Measurements from ENCODE around the gene C1RL.
A peak's percentile ranks its signal among the peaks of the same experiment; 100 is the strongest.
"Not testable (repeated sequence)": the region's sequence is repeated elsewhere in the genome, so short reads cannot be mapped to it uniquely, and the experiment has no call there.

Gene C1RL

DNA sequence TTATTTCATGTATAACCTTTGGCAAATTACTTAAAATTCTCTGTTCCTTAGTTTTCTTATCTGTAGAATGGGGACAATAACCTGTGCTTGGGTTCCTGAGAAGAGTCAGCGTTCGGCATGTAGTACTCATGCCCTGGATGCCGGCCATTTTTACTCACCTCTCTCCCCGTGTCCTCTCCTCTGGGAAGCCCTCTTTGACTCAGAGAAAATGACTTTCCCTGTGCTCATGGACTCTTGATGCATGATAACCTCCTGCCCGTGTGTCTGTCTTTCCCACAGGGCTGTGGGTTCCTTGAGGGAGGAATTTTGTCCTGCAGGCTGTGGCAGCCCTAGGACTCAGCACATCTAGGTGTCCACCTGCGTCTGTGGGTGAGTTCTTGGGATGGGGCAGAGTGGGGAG is 5.8 kb upstream of the C1RL start:
- DNase-seq (ENCODE audit: low read depth): no peak

DNA sequence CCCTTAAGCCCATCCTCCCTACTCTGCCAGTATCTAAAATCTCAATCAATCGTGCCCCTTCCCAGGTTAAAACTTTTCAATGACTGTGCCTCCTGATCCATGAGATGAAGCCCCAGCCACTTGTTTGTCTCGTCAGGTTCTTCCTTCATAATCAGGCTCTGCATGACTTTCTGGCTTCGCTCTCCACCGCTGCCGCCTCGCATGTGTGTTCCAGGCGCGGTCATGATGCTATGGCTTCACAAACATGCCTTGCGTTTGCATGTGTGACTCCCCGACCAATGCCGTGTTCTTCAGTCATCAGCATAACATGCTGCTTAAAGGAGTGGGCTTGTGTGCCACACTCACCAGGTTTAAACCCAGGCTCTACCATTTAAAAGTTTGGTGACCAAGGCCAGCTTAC is 5.0 kb upstream of the C1RL start:
- no peak for DNase-seq (ENCODE audit: low read depth)

DNA sequence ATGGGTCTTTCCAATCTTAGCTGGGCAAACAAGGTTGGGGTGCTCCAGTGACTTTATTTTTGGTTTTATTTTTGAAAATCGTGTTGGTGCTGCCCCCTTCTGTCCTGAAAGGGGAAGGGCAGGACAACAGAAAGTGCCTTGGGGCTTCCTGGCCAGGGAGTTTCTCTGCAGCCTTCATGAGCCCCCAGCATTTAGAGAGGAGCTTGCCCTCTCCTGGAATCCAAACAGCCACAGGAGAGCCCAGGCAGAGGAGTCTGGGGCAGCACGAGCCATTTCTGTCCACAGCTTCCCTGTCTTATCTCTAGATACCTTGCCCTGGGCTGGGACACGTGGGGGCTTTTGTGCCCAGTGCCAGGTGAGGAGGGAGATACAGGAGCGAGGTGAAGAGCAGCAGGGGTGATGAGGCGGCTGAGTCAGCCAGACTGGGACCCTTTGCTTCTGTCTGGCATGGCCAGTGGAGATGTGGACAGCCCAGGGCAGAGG is 4.4 kb upstream of the C1RL start:
- no peak for DNase-seq (ENCODE audit: low read depth)

DNA sequence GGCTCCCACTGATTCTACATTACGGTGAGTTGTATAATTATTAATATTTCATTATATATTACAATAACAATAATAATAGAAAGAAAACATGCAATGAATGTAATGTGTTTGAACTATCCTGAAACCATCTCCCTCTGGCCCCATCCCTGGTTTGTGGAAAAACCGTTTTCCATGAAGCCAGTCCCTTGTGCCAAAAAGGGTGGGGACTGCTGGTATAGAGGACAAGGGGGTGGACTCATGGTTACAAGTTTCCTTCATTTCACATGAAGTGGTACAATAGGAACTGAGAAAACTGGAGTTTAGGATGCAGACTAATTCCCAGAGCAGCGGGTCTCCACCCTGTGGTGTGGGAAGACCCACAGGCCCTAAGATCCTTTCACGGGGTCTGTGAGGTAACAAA is 3.0 kb upstream of the C1RL start:
- no peak for DNase-seq (ENCODE audit: low read depth)

DNA sequence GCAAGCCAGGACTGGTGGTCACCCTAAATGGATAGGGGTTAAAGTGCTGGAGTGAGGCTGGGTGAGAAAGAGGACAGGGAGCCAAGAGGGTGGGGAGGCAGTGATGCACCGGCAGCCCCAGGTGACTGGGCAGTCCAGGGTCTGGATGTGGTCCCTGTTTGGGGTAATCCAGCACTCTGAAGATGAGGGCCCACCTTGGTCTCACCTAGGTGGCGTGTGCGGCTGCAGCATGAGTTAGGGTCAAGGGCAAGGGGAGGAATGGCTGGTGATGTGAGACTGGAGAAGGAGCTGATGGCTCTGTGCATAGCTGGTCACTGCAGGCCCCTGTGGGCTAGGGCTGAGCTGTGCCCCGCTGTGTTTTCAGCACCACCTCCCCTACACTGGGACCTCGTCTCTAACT is 1.6 kb upstream of the C1RL start:
- no peak for DNase-seq (ENCODE audit: low read depth)

DNA sequence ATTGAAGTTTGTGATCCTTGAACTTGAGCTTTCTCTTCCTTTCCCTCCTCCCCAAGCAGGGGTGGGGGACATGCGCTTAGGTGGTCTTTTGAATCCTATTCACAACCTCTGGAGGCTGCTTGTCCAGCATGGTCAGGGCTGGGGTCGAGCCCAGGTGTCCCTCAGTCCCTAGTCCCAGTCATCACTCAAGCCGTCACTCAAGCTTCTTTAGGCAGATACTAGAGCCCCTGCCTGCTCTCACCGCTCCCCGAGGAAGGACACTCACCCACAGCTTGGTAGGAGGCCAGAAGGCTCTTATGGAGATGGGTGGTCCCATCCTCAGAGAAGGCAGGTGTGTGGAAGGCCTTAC is 532 bp upstream of the C1RL start:
- no peak for DNase-seq (ENCODE audit: low read depth)

DNA sequence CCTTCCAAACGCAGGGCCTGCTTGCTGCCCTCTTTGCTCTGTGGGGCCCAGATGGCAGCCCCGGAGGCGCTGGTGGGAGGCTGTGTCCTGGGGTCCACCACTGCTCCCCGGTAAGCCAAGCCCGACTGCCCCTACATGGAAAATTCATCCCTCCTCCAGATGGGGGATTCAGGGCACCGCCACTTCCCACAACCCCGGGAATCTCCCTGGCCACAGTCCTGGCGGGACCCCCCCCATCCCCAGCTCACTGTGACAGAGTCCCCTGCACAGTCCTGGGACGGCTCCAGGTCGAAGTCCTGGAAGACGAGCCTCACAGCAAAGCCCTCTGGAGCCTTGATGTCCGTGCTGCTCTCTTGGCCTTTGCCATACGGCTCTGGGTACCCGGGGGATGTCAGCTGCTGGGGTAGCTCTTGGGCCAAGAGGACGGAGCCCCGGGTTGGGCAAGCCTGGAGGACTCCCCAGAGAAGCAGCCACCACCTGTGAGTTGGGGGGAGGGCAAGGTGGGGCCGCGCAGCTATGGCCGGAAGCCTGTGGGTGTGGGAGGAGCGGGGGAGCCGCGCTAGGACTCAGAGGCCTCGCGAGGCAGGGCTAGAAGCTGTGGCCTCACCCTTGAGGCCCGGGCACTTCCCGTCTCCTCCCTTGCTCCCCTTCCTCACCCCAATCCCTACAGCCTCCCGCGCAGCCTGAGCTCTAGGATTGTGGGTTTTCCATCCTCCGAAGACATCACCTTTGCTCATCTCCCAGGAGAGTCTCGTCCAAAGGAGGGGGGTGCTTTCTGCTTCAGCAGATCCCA is 815 bp downstream of the C1RL start:
- DNase-seq (ENCODE audit: low read depth): peak; percentile 52

DNA sequence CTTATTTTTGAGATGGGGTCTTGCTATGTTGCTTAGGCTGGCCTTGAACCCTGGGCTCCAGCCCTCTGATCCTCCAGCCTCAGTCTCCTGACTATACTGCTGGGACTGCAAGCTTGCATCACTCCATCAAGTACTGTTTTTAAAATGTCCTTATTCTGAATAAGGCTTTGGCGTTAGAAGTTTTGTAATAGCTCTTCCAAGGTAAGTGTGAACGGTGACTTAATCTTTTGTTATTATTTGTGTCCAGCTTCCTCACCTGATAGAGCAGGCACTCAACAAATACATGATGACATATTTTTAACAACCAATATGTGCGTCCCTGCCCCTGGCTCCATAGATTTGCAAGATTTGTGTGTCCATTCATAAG is 1.4 kb downstream of the C1RL start:
- DNase-seq (ENCODE audit: low read depth): no peak

DNA sequence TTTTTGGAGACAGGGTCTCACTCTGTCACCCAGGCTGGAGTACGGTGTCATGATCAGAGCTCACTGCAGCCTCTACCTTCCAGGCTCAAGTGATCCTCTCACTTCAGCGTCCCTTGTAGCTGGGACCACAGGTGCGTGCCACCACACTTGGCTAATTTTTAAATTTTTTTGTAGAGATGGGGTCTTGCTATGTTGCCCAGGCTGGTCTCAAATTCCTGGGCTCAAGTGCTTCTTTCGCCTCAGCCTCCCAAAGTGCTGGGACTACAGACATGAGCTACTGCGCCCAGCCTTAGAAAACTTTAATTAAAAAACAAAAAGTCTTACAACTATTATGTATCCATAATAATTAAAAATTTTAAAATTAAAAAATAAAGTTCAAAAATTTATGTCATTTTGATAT is 1.8 kb downstream of the C1RL start:
- DNase-seq (ENCODE audit: low read depth): not testable (repeated sequence)

DNA sequence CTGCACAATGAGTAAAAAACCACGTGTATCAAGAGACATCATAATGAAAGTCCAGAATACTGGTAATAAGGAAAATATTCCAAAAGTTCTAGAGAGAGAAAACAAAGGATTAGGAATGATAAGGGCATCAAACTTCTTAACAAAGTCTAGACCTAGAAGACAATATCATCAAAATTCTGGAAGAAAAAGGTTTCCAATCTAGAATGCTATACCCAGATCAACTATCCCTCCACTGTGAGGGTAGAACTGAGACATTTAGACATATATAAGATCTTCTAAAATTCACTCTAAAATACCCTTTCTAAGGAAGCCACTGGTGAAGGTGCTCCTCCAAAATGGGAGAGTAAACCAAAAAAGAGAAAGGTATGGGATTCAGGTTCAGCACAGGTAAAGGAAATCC is 2.9 kb downstream of the C1RL start:
- DNase-seq (ENCODE audit: low read depth): no peak

DNA sequence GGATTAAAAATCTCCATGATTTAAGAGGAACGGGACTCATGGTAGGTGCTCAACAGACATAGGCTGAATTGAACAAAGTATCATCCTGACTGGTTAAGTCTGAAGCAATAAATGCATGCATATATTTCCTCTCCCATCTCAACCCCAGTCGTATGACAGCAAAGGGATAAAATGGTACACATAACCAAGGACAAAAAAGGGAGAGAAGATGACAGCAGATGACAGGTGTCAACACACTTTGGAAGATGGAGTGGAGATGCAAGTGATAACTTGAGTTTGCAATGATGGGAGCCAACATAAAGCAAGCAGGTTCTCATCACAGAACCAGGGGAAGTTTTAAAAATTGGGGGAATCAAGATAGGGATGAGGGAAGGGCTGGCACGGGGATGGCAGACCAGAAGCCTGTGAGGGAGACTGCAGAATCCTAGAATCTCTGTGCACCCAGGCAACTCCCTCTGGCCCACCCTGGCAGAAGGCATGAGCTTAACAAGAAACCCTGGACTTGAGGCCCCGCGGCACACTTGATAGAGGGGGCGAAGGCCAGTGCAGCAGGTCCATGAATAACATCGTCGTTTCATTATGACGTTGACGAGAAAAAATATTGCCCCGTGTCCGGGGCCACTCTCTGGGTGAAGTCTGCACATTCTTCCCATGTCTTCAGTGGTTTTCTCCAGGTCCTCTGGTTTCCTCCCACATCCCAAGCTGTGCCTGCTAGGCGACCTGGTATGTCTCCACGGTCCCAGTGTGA is 5.0 kb downstream of the C1RL start:
- DNase-seq (ENCODE audit: low read depth): no peak

DNA sequence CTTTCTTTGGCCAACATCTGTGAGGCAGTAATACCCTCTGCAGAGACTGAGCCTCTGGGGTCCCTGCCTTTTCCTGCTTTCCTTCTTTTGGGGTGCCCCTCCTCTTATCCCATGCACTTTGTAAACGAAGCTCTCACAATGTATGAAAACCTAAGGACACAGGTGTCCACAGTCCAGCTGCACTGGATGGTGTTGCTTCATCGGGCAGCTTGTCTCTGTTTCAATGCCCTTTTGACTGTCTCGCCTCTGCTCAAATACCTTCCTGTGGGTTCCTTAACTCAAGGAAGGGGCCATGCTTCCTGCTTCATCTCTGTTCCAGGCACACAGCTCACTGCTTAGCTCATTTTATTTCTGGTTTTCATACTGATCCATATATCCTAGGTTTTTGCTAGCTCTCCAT is 6.4 kb downstream of the C1RL start:
- DNase-seq (ENCODE audit: low read depth): no peak

DNA sequence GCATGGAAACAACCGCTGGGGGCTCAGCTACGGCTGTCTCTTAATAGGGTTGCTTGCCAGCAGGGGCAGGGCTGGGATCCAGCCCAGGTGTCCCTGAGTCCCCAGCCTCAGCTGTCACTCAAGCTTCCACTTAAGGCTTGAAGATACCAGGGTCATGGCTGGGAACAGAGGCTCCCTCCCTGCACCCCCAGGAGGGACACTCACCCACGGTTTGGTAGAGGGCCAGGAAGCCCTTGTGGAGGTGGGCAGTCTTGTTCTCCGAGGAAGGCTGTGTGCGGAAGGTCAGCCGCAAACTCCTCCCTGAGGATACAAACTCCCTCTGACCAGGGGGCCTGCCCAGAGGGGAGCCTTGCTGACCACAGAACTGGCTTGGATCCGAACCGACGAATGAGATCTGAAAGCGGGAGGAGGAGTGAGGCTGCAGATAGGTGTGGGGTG is 7.3 kb downstream of the C1RL start:
- no peak for DNase-seq (ENCODE audit: low read depth)

DNA sequence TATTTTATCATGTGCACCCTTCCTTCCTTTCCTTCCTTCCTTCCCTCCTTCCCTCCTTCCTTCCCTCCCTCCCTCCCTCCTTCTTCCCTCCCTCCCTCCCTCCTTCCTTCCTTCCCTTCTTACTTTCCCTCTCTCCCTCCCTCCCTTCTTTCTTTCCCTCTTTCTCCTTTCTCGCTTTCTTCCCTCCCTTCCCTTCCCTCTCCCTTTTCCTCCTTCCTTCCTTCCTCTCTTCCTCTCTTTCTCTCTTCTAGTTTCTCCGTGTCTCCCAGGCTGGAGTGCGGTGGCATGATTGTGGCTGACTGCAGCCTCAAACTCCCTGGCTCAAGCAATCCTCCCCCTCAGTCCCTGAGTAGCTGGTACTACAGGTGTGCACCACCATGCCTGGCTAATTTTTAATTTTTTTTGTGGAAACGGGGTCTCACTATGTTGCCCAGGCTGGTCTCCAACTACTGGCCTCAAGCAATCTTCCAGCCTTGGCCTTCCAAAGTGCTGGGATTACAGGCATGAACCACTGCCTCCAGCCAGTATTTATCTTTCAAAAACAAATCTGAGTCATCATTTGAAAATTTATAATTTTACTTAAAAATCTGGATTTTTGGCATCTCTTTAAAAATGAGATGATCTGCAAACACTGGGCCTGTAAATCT is 7.8 kb downstream of the C1RL start:
- no peak for DNase-seq (ENCODE audit: low read depth)

DNA sequence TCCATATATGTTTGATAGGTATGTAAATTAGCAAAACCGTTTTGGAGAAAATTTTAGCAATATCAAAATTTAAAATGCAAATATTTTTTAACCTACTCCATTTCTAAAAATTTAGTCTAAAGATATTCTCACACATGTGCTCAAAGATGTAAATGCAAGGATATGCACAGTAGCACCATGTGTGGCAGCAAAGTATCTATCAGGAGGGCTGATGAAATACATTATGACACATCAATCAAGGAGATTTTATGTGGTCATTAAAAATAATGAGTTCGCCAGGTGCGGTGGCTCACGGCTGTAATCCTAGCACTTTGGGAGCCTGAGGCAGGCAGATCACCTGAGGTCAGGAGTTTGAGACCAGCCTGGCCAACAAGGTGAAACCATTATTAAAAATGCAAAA is 8.8 kb downstream of the C1RL start:
- DNase-seq (ENCODE audit: low read depth): no peak

DNA sequence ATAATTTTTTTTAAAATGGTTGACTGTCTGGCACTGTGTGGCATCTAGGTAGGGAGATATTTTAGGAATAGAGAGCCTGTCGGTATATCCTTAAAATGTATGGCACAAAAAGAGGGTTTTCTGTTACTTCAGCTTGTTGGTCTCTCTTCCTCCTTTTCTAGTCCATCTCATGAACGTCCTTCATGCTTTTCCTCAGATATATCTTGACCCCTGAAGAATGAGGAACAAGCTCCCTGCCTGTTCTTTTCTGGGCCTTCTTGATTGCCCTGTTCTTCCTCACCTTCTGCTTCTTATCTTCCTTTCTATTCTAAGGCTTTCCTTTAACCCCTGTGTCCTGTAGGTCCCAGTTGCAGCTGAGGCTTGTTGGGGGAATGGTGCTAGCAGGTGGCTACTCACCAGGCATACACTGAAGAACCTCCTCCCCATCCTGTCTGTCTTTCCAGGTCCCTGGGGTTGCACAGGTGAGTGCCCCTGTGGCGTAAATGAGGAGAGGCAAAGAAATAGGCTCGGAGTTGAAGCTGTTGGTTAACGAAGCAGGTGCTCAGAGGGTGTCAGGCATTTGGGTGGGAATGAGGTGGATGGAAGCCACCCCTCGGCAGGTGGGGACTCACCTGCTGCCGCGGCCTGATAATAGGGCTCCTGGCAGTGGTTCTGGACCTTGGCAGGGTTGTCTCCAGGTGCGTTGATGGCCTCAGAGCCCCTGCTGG is 9.6 kb downstream of the C1RL start:
- no peak for DNase-seq (ENCODE audit: low read depth)

DNA sequence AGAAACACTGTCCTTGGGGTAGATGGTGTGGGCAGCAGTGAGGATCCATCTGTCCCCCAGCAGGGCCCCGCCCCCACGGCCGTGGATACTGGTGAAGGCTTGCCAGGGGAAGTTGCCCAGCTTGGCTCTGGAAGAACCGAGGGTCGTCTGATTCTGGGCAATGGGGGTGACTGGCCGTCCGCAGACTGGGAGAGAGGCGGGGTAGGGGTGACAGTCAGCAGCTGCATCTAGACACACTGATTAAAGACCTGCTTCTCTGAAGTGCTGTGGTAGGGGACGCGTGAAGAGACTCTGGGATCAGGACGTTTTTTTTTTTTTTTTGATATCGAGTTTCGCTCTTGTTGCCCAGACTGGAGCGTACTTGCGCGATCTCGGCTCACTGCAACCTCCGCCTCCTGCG is 12.0 kb downstream of the C1RL start:
- no peak for DNase-seq (ENCODE audit: low read depth)

DNA sequence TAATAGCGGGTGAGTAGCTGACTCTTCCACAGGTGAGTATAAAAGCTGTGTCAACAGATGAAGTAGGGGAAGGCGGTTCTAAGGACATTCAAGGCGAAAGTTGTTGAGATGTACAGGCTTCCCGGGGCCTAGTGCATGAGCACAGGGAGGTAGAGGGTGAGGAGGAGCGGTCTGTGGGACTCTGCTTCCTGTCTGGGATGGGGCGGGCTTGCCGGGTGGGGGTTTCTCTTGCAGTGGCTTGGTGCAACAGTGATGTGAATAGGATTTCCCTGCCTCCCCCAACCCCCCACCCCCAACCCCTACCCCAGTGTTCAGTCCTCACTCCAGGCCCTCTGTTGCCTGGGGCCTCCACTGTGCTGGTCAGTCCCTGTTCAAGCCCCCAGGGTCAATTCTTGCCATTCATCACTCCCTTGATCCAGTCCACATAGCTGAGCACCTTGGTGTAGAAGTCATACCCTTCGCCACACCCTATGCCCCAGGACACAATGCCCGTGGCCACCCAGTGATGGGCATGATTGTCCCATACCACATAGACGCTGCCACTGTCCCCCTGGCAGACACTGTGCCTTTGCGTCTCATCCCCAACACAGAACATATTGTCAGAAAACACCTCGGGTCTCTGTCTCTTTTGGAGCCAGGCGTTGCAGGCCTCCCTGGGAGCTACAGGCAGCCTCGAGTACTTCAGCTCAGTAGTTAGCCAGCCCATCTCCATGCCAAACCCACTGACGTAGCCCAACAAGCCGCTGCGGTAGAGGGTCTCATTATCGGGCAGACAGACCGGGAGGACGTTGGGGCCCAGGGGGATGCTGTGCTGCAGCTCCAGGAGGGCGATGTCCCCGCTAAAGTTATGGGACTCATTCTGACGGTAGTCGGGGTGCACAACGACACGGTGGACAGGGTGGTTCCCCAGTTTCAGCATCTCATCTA is 12.7 kb downstream of the C1RL start:
- DNase-seq (ENCODE audit: low read depth): no peak

DNA sequence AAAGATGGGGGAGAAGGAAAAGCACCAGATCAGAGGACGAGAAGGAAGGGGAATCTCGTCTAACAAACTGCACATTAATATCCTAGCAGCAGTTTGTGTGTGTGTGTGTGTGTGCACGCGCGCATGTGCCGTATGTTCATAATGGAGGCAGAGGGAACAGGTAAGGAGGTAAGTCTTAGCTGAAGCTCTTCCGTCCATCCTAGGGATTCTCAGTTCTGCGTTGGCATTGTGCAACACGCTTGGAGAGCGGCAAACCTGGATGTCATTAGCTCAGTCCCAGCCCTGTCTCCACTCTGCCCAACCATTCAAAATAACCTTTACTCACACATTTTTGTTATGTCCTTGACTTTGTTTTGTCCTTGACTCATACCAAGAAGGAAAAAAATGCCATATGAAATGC is 15.1 kb downstream of the C1RL start:
- DNase-seq (ENCODE audit: low read depth): no peak

DNA sequence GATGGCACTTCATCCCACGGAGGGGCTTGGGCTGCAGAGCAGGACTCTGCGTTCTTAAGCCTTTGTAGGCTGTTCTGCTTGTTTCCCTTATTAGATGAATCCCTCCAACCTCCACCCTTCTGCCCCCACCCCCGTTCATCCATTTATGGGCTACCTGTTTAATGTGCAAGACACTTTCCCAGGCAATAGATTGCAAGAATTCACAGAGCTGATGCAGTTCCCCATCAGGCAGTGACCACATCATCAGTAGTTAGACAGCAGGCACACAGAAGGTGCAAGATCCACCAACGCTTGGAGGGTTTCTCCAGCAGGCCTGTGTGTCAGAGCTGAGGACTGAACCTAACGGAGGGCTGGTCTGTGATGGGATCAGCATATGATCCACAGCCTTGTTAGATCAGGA is 15.5 kb downstream of the C1RL start:
- no peak for DNase-seq (ENCODE audit: low read depth)

DNA sequence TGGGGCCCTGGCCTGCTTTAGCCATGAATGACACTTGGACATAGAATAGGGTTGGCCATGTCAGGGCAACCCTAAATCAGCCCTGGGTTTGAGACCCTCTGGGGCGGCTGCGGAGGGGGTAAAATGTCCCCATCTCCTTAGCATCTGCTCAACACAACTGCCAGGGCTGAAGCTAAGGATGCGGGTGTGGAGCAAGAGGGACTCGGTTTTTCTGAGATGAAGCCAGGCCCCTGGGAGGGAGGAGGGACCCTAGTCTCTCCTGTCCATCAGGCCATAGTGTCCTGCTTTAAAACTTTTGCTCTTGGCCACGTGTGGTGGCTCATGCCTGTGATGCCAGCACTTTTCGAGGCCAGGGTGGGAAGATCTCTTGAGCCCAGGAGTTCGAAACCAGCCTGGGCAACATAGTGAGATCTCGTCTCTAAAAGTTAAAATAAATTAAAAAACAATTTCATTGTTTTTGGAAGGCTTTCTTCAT is 16.0 kb downstream of the C1RL start:
- DNase-seq (ENCODE audit: low read depth): no peak
